Mesendoderm (in vitro differentiated cells): ENCODE data around the gene PLEKHH2.

ENCODE experiments used
- DNase-seq: peaks from one replicate; pipeline ENCODE4 v3.0.0; 2013
- H2AK5ac ChIP-seq: 2 replicates; pipeline ENCODE4 v1.6.1; 2013; ENCODE audit warnings: low read length, inconsistent platforms
- H2BK120ac ChIP-seq: 2 replicates; pipeline ENCODE4 v1.6.1; 2013; ENCODE audit warnings: low read depth, mild to moderate bottlenecking, low read length, moderate library complexity, mixed read lengths
- H2BK15ac ChIP-seq: replicated peaks from 2 replicates; pipeline ENCODE4 v1.6.1; 2013; ENCODE audit warnings: low read depth, mild to moderate bottlenecking, moderate library complexity
- H2BK5ac ChIP-seq: 2 replicates; pipeline ENCODE4 v1.6.1; 2013; ENCODE audit warnings: low read length, inconsistent platforms
- H3K18ac ChIP-seq: 2 replicates; pipeline ENCODE4 v1.6.1; 2013; ENCODE audit warnings: mild to moderate bottlenecking, low read length, mixed read lengths
- H3K23ac ChIP-seq: one replicate; pipeline ENCODE4 v1.6.1; 2013; ENCODE audit warnings: low read length
- H3K27ac ChIP-seq: 2 replicates; pipeline ENCODE4 v1.5.1; 2013; ENCODE audit warnings: low read depth, mild to moderate bottlenecking, inconsistent platforms, low read length, moderate library complexity
- H3K27me3 ChIP-seq: 2 replicates; pipeline ENCODE4 v1.6.1; 2013; ENCODE audit warnings: low read length, control low read depth, mild to moderate bottlenecking, inconsistent platforms; ENCODE audit not compliant: insufficient read depth, poor library complexity
- H3K36me3 ChIP-seq: 2 replicates; pipeline ENCODE4 v1.6.1; 2013; ENCODE audit warnings: low read length, inconsistent platforms; ENCODE audit not compliant: control insufficient read depth, insufficient read depth
- H3K4ac ChIP-seq: one replicate; pipeline ENCODE4 v1.6.1; 2013; ENCODE audit warnings: low read depth, mild to moderate bottlenecking, low read length, moderate library complexity
- H3K4me1 ChIP-seq: 2 replicates; pipeline ENCODE4 v1.6.1; 2013; ENCODE audit warnings: low read depth, low read length, inconsistent platforms; ENCODE audit not compliant: control insufficient read depth
- H3K4me2 ChIP-seq: 2 replicates; pipeline ENCODE4 v1.6.1; 2013; ENCODE audit warnings: low read length
- H3K4me3 ChIP-seq: 2 replicates; pipeline ENCODE4 v1.5.1; 2013; ENCODE audit warnings: mild to moderate bottlenecking, low read length
- H3K56ac ChIP-seq: one replicate; pipeline ENCODE4 v1.6.1; 2013; ENCODE audit warnings: low read length
- H3K79me1 ChIP-seq: 2 replicates; pipeline ENCODE4 v1.6.1; 2013; ENCODE audit warnings: low read length, inconsistent platforms
- H3K79me2 ChIP-seq: 2 replicates; pipeline ENCODE4 v1.6.1; 2013; ENCODE audit warnings: mild to moderate bottlenecking, low read length; ENCODE audit not compliant: control insufficient read depth, insufficient read depth
- H3K9ac ChIP-seq: 2 replicates; pipeline ENCODE4 v1.6.1; 2013; ENCODE audit warnings: low read length, inconsistent platforms
- H4K5ac ChIP-seq: one replicate; pipeline ENCODE4 v1.6.1; 2013; ENCODE audit warnings: low read length
- H4K8ac ChIP-seq: one replicate; pipeline ENCODE4 v1.6.1; 2013; ENCODE audit warnings: low read depth, mild to moderate bottlenecking, control low read depth, low read length, moderate library complexity
- WGBS: extraction: QIAGEN DNeasy Blood & Tissue Kit; methylation state at CpG from one replicate; pipeline ENCODE4 v1.1.7; 2013; ENCODE audit warnings: low lambda C conversion rate, missing lambda C conversion rate; ENCODE audit not compliant: insufficient coverage; ENCODE audit errors: extremely low coverage; 5-methylcytosine and 5-hydroxymethylcytosine counted together

Gene PLEKHH2

DNA sequence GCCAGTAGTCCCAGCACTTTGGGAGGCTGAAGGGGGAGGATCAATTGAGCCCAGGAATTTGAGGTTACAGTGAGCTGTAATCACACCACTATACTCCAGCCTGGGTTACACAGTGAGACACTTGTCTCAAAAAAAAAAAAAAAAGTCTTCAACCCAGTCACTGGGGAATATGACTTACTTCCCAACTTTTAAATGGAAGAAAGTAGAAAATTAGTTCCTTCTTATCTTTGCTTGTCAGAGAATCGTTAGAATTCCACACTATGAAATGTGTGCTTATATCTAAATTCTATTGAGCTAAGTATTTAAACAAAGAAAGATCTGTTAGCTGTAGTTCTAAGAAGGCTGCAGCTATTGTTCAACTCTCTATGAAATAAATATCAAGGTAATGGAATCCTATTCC is 159.1 kb downstream of the PLEKHH2 start:
- Histone ChIP-seq H3K4me1 (no peaks in the 10 kb centered on the region), H3K9ac (no peak overlapping the region), H3K4me3 (no peak overlapping the region), H3K23ac (no peak overlapping the region), H2BK120ac (no peak overlapping the region), H3K79me2 (no peaks in the 10 kb centered on the region), H2BK15ac (no peak overlapping the region), H3K18ac (no peak overlapping the region), H2BK5ac (no peak overlapping the region), H4K8ac (no peak overlapping the region), H3K27me3 (no peaks in the 10 kb centered on the region), H3K27ac (no peak overlapping the region), H2AK5ac (no peak overlapping the region), H3K36me3 (no peaks in the 10 kb centered on the region), H3K56ac (no peak overlapping the region), H3K79me1 (no peaks in the 10 kb centered on the region), H3K4me2 (no peak overlapping the region), H3K4ac (no peak overlapping the region), H4K5ac (no peak overlapping the region)
- DNase-seq, result no peak
- no CpG with 5 or more reads among the region's 1 CpG for WGBS

GRCh38 chr2:43798300-43798699 is 161.2 kb downstream of the PLEKHH2 start:
- Histone ChIP-seq H4K5ac (no peak overlapping the region), H2BK5ac (no peak overlapping the region), H3K23ac (no peak overlapping the region), H3K4ac (no peak overlapping the region), H3K79me2 (no peaks in the 10 kb centered on the region), H3K27me3 (no peaks in the 10 kb centered on the region), H3K18ac (no peak overlapping the region), H3K79me1 (no peaks in the 10 kb centered on the region), H3K4me3 (no peak overlapping the region), H3K4me2 (no peak overlapping the region), H3K56ac (no peak overlapping the region), H3K9ac (no peak overlapping the region), H3K4me1 (no peaks in the 10 kb centered on the region), H2AK5ac (no peak overlapping the region), H4K8ac (no peak overlapping the region), H3K27ac (no peak overlapping the region), H2BK120ac (no peak overlapping the region), H3K36me3 (no peaks in the 10 kb centered on the region), H2BK15ac (no peak overlapping the region)
- DNase-seq, result peak; percentile 12
- no CpG with 5 or more reads among the region's 4 CpGs for WGBS

DNA sequence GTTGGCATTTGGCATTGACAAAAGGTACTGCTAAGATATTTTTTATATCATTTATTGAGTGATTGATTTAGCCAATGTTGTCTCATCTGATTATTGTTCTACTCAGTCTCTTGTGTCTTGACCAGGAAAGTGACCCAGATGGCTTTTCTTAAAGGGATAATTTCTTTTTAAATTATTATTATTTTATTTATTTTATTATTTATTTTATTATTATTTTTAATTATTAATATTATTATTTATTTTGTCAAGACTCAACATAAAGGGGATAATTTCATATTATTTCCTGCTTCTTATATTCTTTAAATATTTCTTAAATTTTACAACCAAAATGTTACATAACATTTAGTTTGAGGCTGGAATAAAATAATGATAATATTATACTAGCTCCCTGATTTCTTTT is 163.8 kb downstream of the PLEKHH2 start:
- no peak overlapping the region for H4K8ac ChIP-seq
- DNase-seq, result no peak
- H3K4ac ChIP-seq, result no peak overlapping the region
- H3K9ac ChIP-seq, result no peak overlapping the region
- no peak overlapping the region for H2AK5ac ChIP-seq
- no peak overlapping the region for H2BK15ac ChIP-seq
- H3K56ac ChIP-seq, result no peak overlapping the region
- no peak overlapping the region for H4K5ac ChIP-seq
- no peaks in the 10 kb centered on the region for H3K79me2 ChIP-seq
- H3K4me1 ChIP-seq, result no peaks in the 10 kb centered on the region
- no peak overlapping the region for H3K18ac ChIP-seq
- H2BK120ac ChIP-seq, result no peak overlapping the region
- no peaks in the 10 kb centered on the region for H3K79me1 ChIP-seq
- H3K36me3 ChIP-seq, result no peaks in the 10 kb centered on the region
- H3K27me3 ChIP-seq, result no peaks in the 10 kb centered on the region
- no peak overlapping the region for H3K27ac ChIP-seq
- no peak overlapping the region for H3K23ac ChIP-seq
- H3K4me3 ChIP-seq, result no peak overlapping the region
- no peak overlapping the region for H2BK5ac ChIP-seq
- H3K4me2 ChIP-seq, result no peak overlapping the region

DNA sequence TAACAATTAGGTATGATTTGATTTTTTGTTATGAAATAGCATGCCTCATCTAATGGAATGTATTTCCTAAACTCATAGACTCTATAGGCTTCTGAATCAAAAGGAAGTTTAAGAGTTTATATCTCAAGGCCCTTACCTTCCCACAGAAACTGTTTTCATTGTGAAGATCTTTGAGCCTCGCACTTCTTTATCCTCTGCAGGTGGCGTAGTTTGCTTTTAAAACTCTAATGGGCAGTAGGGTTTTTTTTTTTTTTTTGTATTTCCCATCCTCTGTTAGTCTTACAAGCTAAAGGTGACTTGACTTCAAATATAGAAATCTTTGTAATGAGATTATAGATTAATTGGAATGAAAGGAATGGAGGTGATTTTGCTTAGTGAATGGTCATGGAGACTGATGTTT is 165.1 kb downstream of the PLEKHH2 start:
- Histone ChIP-seq H3K4me2 (no peak overlapping the region), H3K18ac (no peak overlapping the region)

GRCh38 chr2:43803113-43803512 is 166.1 kb downstream of the PLEKHH2 start:
- Histone ChIP-seq H3K79me2 (no peaks in the 10 kb centered on the region), H3K4ac (no peak overlapping the region), H3K4me3 (no peak overlapping the region), H2BK120ac (no peak overlapping the region), H3K4me2 (no peak overlapping the region), H3K27me3 (no peaks in the 10 kb centered on the region), H3K27ac (no peak overlapping the region), H3K56ac (no peak overlapping the region), H3K23ac (no peak overlapping the region), H3K9ac (no peak overlapping the region), H4K5ac (no peak overlapping the region), H3K4me1 (no peaks in the 10 kb centered on the region), H2BK5ac (no peak overlapping the region), H3K79me1 (no peaks in the 10 kb centered on the region), H3K18ac (no peak overlapping the region), H2BK15ac (no peak overlapping the region), H3K36me3 (no peaks in the 10 kb centered on the region), H2AK5ac (no peak overlapping the region), H4K8ac (no peak overlapping the region)
- no peak for DNase-seq
- WGBS, result no CpG with 5 or more reads among the region's 1 CpG

More for the DNA sequence above, 165.1 kb downstream of the PLEKHH2 start:
- Histone ChIP-seq H3K56ac (no peak overlapping the region), H3K23ac (no peak overlapping the region), H2BK15ac (no peak overlapping the region), H3K4ac (no peak overlapping the region), H3K79me1 (no peaks in the 10 kb centered on the region), H3K4me3 (no peak overlapping the region), H3K79me2 (no peaks in the 10 kb centered on the region), H4K5ac (no peak overlapping the region), H3K27me3 (no peaks in the 10 kb centered on the region), H4K8ac (no peak overlapping the region), H2BK5ac (no peak overlapping the region), H2BK120ac (no peak overlapping the region), H2AK5ac (no peak overlapping the region), H3K9ac (no peak overlapping the region), H3K36me3 (no peaks in the 10 kb centered on the region), H3K27ac (no peak overlapping the region), H3K4me1 (no peaks in the 10 kb centered on the region)
- no CpG with 5 or more reads among the region's 2 CpGs for WGBS
- DNase-seq, result no peak

- no peak overlapping the region for H3K27ac ChIP-seq
- no peak overlapping the region for H2AK5ac ChIP-seq
- no peaks in the 10 kb centered on the region for H3K79me1 ChIP-seq
- no CpG with 5 or more reads among the region's 2 CpGs for WGBS
- no peak overlapping the region for H3K4ac ChIP-seq
- H2BK120ac ChIP-seq, result no peak overlapping the region
- no peak overlapping the region for H4K8ac ChIP-seq
- no peak overlapping the region for H2BK5ac ChIP-seq
- H3K4me3 ChIP-seq, result no peak overlapping the region
- H3K79me2 ChIP-seq, result no peaks in the 10 kb centered on the region
- no peak overlapping the region for H3K4me2 ChIP-seq
- no peaks in the 10 kb centered on the region for H3K36me3 ChIP-seq
- no peak overlapping the region for H3K9ac ChIP-seq
- no peak overlapping the region for H3K23ac ChIP-seq
- no peaks in the 10 kb centered on the region for H3K4me1 ChIP-seq
- no peaks in the 10 kb centered on the region for H3K27me3 ChIP-seq
- no peak for DNase-seq
- no peak overlapping the region for H4K5ac ChIP-seq
- no peak overlapping the region for H3K18ac ChIP-seq
- H3K56ac ChIP-seq, result no peak overlapping the region
- H2BK15ac ChIP-seq, result no peak overlapping the region
These were observed 169.6 kb downstream of the PLEKHH2 start for GRCh38 chr2:43806719-43807031.
